Putamen (tissue), 1 donor: Measurements from ENCODE around the gene TTC21A.

ENCODE experiments used
- DNase-seq: peaks from one replicate; pipeline ENCODE4 v3.0.0-alpha.2; 2016; ENCODE audit warnings: low spot score

Gene TTC21A

DNA sequence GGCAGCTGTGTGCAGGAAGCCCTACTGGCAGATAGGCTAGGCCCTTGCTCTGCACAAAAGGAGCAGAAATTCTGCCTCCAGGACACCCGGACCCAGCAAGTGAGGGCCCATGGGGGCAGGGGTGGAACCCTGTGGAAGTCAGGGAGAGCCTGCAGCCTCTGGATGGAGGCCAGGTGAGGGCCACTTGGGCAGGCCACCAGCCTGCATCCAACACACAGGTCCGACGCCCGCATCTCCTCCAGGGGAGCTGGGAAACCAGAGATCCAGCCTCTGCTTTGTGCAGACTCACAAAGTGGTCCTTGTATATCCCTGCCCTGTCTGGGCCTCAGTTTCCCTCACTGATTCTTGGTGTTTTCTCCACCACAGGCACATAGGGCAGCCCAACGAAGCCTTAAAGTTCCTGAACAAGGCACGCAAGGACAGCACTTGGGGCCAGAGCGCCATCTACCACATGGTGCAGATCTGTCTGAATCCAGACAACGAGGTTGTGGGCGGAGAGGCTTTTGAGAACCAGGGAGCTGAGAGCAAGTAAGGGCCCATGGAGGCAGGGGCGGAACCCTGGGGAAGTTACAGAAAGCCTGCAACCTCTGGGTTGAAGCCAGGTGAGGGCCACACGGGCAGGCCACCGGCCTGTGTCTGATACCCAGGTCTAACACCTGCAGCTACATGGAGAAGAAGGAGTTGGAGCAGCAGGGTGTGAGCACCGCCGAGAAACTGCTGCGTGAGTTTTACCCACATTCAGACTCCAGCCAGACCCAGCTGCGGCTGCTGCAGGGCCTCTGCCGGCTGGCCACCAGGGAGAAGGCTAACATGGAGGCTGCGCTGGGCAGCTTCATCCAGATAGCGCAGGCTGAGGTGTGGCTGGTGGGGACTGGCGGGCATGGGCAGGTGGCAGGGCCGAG, 29.3 kb downstream of the TTC21A start:
- DNase-seq: no peak

DNA sequence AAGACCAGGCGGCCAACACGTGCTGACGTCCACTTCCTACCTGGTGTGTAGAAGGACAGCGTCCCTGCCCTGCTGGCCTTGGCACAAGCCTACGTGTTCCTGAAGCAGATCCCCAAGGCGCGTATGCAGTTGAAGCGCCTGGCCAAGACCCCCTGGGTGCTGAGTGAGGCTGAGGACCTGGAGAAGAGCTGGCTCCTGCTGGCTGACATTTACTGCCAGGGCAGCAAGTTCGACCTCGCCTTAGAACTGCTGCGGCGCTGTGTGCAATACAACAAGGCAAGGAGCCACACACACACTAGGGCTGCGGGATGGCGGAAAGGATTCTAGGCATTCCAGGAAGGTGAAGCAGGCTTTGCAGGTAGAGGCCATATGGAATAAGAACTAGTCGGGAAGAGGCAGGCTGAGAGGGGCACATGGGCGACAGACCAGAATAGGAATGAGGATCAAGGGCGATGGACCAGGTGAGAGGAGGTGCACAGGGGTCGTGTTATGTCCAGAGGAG, 30.0 kb downstream of the TTC21A start:
- DNase-seq: no peak

DNA sequence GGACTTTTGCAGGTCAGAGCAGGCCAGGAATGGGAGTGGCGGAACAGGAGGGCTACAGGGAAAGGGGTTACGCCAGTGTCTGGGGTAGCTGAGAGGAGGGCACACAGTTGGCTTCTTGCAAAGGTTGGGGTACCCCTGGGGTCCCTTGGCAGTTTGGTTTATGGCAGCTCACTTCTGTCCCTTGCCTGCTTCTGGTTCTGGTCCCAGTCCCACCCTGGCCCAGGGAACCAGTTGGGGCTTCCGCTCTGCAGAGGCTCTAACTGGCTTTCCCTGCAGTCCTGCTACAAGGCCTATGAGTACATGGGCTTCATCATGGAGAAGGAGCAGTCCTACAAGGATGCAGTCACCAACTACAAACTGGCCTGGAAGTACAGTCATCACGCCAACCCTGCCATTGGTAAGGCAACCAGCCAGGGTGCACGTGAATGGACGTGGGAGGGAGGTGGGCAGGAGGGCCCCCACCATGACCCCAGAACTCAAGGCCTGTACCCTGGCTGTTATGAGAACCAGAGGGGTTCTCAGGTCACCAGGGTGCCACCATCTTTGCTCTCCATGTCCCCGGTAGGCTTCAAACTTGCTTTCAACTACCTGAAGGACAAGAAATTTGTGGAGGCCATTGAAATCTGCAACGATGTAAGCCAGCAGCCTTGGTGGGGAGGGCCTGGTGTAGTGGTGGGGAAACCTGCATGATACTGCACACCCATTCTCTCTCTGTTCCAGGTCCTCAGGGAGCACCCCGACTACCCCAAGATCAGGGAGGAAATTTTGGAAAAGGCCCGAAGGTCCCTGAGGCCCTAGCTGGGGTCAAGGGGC, 30.7 kb downstream of the TTC21A start:
- DNase-seq: no peak

DNA sequence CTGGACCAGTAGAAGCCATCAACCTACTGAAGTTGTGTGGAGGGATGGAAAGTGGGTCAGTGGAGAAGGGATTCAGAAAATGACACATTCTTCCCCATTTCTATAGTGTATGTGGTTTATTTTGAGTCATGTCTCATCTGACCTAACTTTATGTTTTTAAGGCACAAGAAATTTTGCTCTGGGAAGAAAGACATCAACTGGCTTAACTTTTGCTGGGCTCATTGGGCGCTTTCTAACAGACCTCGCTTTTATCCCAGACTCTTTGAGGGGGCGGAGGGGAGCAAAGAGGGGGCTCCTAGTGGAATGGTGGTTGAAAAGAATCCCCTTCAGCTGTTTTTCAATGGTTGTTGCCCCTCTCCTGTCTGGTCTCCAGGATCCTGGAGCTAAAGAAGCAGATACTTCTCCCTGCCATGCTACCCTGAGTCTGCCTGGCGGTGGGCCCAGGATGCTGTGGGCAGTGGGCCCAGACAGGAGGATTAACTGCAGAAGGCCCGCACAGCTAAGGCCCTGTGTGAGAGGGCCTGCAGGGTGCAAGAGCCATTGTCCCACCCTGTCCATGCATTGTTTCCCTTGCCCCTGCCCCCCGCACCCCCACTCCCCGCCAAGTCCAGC, 31.4 kb downstream of the TTC21A start:
- DNase-seq: no peak

DNA sequence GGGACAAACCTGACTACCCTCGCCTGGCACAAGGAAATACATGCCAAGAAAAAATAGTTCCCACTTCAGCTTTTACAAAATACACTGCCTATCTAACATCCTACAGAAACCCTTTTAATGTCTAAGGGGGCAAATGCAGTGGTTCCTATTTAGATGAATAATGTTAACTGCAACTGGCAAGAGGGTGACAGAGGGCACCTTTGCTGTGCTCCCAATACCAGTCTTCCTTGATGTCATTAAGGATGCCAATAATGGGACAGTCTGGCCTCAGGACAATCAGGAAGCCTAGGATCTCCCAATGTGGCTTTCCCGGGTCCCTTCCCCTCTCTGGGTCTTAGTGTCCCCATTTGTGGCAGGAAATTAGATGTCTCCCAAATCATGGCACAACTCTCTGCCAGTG, 32.0 kb downstream of the TTC21A start:
- DNase-seq: no peak

DNA sequence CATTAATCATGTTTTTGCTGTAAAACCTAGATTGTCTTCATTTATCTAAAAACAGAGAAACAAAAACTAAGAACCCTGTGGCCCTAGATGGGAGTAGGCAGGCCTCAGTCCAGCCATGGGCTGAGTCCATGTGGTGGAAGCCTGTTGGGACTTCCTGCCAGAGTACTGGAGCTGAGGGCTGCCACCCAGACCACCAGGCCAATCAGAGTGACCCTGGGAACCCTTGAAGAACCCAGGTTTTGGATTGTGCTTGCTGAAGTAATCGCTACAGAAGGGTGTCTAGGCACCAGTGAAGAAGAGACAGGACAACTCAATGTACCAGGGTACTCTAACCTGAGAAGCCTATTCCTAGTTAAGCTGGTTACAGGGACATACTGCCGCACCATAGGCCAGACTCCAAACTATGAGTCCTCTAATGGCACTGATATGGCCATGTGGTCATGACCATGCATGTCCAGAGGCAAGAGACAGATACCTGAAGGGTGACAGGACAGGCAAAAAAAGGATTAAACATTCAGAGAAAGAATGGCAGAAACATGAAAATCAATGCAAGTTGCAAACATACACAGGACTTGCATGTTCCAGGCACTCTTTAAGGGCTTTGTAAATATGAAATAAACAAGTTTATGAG, 33.0 kb downstream of the TTC21A start:
- no peak for DNase-seq

DNA sequence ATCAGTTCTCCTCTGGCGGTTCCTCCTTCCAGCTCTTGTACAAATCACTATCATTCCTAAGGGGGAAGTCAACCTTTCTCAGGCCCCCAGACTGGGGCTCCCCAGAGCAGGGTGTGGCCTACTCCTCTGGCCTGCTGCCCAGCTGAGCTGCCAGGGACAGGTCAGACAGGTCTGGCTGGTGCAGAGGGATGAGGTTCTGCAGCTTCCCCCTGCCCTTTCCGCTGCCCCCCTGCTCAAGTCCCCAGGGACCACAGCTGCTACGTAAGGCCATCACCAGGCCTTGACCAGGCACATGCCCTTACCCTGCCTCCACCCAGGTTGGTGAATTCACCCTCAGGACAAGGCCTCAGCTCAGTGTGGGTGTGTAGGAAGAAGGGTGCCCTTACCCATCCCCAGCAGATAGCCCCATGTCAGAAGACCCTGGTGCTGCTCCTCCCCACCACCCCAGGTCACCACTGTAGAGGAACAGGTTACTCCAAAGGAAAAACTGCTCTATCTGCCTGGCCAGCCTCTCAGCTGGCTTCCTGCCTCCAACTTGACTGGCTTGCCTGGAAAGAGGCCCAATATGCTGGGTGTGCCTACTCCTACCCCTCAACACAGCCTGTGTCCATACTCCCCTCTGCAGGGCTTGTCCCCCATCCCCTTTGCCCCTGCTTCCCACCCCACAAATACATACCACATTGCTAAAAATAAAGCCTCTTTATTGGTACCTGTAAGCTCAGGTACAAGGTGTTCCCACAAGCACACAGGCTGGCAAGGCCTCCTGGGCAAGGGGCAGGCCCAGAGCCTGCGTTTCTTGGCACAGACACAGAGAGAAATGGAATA, 33.9 kb downstream of the TTC21A start:
- no peak for DNase-seq

DNA sequence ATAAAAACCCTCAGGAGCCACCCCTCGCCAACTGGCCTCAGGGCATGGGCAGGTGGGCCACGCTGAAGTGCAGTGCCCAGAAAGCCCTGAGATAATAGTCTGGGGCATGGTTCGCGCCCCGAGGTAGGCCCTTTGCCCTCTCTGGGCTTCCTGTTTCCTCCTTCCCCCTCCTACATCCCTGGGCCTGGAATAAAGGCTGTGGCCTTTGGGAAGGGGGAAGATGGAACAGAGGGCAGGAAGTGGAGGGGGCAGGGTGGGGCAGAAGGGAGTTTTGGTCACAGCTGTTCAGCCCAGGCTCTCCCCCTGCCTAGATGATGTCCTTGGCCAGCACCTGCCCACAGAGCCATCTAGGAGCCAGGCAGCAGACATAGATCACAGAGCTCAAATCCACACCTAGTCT, 34.6 kb downstream of the TTC21A start:
- DNase-seq: no peak

DNA sequence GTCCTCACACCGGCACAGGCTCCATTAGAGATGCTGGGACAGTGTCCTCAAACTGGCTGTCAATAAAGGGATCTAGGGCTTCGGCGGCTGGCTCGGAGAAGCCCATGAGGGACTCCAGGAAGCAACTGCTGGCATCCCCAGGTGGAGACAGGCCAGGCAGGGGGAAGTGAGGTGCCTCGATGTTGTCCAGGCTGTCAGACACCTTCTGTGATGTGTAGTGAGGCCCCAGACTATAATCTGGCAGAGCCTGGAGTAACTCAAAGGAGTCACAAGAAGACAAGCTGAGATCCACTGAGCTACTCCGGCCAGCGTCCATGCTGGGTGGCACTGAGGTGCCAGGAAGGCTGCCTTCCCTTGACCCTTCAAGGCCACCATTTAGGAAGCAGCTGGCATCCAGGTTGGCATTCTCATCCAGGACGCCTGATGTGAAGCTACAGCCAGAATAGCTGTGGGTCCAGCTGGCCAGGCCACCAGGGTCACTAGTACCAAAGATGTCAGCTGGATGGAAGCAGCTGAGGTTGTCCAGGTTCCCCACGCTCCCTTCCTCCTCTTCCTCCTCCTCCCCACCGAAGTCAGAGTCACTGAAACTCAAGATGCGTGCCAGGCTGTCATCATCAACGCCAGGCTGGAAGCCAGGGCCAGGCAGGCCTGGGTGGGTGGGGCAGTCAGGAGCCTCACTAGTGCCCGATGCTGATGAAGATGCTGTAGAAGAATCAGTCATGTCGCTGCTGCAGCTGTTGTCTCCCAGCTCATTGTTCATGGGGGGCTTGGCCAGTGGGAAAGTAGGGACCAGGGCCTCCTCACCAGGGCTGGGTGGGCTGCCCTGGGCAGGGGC, 35.8 kb downstream of the TTC21A start:
- no peak for DNase-seq

DNA sequence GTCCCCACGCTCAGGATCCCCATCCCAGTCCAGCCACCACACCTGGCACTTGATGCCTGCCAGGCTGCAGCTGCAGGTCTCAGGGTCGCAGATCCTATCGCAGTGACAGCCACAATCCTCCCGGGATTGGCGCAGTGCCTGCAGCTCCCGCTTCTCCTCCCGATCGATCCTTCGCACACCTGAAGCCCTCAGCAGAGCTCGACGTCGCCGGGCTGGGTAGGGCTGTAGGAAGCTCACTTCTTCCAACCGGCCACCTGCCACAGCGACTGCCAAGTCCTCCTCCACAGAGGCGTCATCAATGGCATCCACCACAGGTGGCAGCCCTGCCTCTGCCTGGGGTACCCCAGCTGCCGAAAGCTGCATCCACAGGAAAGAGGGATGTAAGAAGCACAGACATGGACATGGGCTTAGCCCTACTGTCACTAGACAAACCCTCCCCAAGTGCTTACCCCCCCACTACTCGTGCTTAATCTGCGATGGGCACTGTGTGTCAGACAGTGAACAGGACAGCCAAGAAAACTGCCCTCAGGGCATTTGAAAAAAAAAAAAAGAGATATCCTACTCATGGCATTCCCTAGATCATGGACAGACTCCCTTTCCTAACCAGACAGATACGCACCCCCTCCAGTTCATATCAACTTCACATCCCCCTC, 36.7 kb downstream of the TTC21A start:
- DNase-seq: no peak

DNA sequence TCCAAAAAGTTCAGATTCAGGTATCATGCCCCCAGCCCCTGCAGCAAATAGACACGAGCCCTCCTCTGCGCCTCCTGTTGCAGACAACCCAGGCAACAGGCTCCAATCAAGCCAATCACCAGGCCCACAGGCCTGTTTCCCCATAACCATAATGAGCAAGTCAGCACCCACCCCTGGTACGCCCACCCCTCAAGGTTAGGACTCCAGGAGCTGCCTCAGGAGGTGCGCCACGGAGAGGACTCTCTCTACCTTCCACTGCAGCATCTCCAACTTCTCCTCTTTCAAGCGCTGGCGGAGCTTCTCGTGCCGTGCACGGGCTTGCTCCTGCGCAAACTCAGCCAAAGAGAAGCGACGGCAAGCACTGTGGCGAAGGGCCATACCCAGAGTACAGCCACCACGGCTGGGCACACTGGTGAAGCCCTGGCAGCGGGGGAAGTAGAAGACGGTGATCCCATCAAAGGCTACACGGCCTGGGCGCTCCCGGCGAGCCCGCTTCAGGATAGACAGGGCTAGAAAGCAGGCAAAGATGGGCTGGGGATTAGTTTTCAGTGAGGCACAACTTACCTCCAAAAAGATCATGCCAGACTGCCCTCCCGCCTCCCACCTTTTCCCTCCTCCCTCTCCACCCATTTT, 37.4 kb downstream of the TTC21A start:
- DNase-seq: no peak

DNA sequence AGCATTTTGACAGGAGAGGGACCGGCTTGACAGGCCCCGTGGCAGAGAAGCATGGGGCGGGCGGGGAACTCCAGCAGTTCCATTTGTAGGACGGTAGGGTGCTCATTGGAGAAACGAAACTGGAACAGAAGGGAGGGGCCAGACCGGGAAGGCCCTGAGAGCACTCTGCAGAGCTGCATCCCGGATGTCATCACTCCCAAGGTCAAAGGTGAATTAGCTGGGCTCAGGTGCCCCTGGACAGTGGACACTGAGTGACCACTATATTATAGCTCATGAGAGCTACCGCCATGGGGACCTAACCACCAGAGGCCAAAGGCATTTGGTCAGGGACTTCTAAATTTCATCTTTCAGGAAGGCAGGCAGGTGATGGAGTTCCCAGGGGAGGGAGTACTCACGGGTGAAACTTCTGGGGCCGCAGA, 38.6 kb downstream of the TTC21A start:
- DNase-seq: no peak

DNA sequence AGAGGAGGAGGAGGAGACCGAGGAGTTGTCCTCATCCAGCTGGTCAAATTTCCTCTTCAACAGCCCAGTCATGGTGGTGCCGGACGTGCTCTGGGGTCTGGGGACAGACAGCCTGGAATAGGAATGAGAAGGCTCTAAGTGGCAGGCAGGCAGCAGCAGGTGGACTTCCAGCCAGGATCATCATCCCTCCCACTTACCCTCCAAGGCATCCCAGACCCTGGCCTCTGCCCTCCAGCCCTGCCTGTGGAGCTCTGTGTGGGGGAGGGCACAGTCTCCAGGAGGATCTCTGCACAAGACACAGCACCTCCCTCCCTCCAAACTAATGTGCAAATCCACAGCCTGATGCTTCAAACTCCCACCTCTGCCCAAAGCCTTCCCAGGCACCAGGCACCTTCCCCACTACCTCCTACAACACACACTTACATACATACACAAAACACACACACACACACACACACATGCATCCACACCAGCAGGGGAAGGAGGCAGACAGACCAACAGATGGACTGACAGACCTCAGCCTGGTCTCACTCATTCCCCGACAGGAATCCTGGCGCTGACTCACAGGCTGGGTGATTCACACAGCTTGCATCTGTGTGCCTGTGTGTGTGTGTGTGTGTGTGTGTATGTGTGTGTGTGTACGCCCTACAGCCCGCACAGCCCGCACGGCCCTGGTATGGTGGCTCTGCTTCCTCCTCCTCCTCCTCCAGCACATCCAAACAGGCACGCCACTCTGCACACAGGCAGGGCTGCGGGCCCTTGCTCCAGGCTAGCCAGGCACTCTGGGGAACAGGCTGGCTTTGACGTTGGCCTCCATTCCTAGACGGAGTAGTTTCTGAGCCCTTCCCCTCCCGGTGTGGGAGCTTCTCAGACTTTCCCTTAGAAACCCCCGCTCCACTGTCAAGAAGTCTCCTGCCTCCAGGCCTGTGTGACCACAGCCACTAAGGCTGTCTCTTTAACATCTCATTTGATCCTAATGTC, 39.4 kb downstream of the TTC21A start:
- no peak for DNase-seq

DNA sequence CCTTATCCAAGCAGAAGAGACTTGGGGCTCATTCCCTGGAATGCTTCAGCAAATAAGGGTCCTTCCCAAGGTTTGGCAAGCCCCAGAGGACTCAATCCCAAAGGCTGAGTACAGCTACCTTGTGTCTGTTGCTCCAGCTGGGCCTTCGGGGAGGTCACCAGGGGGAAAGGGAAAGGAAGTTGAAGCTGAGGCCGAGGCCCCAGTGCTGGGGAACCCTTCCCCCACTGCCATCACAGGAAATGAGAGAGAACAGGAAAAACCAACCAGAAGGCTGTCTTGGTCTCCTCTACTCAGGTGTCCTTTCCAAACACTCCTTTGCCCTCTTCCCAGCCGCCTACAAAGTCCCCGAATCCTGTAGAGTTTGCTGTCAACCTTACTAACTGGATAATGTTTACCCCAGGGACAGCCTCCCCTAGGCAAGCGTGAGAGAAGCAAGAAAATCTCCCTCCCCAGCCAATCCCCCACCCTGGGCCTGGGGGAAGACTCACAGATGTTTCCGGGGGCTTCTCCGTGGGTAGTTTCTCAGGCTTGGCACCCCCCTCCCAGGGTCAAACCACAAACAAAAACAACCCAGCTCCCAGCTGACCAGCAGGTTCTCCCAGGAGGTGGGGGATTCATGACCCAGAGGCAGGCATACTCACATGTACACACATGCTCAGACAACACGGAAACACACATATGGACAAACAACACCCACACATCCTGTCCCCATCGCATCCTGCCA, 40.4 kb downstream of the TTC21A start:
- no peak for DNase-seq

DNA sequence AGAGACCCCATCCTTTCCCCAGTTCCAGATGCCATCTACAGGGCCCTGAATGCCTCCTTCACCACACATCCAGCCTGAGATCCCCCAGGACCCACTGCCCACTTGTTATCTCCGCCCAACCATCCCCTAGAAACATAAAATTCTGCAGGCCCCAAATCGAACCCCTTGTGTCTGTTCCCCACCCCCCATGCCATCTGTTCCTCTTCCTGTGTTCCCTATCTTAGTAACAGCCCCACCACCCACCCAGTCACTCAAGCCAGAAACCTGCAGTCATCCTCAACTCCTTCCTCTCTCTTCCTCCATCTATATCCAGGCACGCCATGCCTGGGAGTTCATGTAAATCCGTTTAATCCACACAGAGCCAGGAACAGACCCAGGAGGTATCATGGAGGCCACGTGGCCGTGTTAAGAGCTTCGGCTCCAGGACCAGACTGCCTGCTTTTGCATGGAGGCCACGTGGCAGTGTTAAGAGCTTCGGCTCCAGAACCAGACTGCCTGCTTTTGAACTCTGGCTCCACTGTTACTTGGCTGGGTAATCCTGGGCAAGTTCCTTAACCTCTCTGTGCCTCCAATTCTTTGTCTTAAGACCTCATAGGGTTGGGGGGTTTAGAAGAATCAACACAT, 41.1 kb downstream of the TTC21A start:
- no peak for DNase-seq

DNA sequence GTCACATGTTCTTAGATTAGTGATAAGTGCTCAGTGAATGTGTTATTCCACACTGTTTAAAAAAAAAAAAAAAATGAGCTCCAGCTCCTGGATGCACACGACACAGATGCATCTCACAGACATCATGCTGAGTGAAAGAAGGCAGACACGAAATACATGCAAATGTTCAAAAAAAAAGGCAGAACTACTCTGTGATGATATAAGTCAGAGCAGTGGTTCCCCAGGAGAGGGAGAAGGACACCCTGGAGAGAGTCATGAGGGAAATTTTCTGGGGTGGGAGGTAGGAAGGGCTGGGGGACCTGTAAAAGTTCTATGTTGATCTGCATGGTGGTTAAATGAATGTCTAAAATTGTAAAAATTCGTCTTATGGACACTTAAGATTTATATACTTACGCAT, 41.6 kb downstream of the TTC21A start:
- no peak for DNase-seq
